ENCODE measurements around the gene ZCWPW1.
"Not testable (repeated sequence)": the region's sequence is repeated elsewhere in the genome, so short reads cannot be mapped to it uniquely, and the experiment has no call there.

DNA sequence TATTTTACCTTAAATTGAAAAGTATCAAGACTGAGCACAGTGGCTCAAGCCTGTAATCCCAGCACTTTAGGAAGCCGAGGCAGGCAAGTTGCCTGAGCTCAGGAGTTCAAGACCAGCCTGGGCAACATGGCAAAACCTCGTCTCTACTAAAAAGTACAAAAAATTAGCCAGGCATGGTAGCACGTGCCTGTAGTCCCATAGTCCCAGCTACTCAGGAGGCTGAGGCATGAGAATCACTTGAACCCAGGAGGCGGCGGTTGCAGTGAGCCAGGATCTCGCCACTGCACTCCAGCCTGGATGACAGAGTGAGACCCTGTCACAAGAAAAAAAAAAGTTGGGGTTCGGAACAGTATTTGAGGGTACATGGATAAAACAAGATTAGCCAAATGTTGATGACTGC is 10.7 kb upstream of the ZCWPW1 start:
- TF ChIP-seq, protein P1, sequence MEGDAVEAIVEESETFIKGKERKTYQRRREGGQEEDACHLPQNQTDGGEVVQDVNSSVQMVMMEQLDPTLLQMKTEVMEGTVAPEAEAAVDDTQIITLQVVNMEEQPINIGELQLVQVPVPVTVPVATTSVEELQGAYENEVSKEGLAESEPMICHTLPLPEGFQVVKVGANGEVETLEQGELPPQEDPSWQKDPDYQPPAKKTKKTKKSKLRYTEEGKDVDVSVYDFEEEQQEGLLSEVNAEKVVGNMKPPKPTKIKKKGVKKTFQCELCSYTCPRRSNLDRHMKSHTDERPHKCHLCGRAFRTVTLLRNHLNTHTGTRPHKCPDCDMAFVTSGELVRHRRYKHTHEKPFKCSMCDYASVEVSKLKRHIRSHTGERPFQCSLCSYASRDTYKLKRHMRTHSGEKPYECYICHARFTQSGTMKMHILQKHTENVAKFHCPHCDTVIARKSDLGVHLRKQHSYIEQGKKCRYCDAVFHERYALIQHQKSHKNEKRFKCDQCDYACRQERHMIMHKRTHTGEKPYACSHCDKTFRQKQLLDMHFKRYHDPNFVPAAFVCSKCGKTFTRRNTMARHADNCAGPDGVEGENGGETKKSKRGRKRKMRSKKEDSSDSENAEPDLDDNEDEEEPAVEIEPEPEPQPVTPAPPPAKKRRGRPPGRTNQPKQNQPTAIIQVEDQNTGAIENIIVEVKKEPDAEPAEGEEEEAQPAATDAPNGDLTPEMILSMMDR (conservative IDR thresholded peaks at IDR 0.05) = not testable (repeated sequence)
- not testable (repeated sequence) for TF ChIP-seq EZH2 (IDR thresholded peaks at IDR 0.05; ENCODE audit: low read depth)
